GM21515 (cell line): ENCODE measurements around the gene CYTH1.

Source experiments
- ATAC-seq: cut with Tn5 transposase; IDR thresholded peaks from one replicate; pipeline ENCODE4 v1.9.1; 2021; ENCODE audit not compliant: unreplicated experiment

The CYTH1 gene

GRCh38 chr17:78737332-78737731 is 44.7 kb downstream of the CYTH1 start:
- ATAC-seq, result no peak

- no peak for ATAC-seq
Observed at GRCh38 chr17:78736526-78737079, 45.5 kb downstream of the CYTH1 start.

GRCh38 chr17:78735832-78736525 is 46.1 kb downstream of the CYTH1 start:
- no peak for ATAC-seq

GRCh38 chr17:78734793-78735641 is 47.1 kb downstream of the CYTH1 start:
- no peak for ATAC-seq

GRCh38 chr17:78732354-78732753 is 49.7 kb downstream of the CYTH1 start:
- no peak for ATAC-seq

- no peak for ATAC-seq
Observed at GRCh38 chr17:78731904-78732303, 50.2 kb downstream of the CYTH1 start.

- ATAC-seq, result no peak
Observed at GRCh38 chr17:78729641-78730040, 52.4 kb downstream of the CYTH1 start.

- no peak for ATAC-seq
Observed at GRCh38 chr17:78728495-78728894, 53.6 kb downstream of the CYTH1 start.

- no peak for ATAC-seq
Observed at GRCh38 chr17:78727476-78728229, 54.4 kb downstream of the CYTH1 start.

GRCh38 chr17:78727057-78727456 is 55.0 kb downstream of the CYTH1 start:
- ATAC-seq, result no peak

GRCh38 chr17:78726513-78726912 is 55.6 kb downstream of the CYTH1 start:
- ATAC-seq, result no peak

GRCh38 chr17:78725448-78726021 is 56.5 kb downstream of the CYTH1 start:
- no peak for ATAC-seq

- ATAC-seq, result no peak
Observed at GRCh38 chr17:78724999-78725398, 57.1 kb downstream of the CYTH1 start.

GRCh38 chr17:78724544-78724943 is 57.5 kb downstream of the CYTH1 start:
- no peak for ATAC-seq

GRCh38 chr17:78723957-78724356 is 58.1 kb downstream of the CYTH1 start:
- no peak for ATAC-seq

GRCh38 chr17:78723001-78723796 is 58.9 kb downstream of the CYTH1 start:
- ATAC-seq, result no peak

- ATAC-seq, result no peak
Observed at GRCh38 chr17:78722246-78722761, 59.8 kb downstream of the CYTH1 start.

GRCh38 chr17:78719630-78720298 is 62.3 kb downstream of the CYTH1 start:
- no peak for ATAC-seq

GRCh38 chr17:78718575-78719208 is 63.4 kb downstream of the CYTH1 start:
- ATAC-seq, result no peak
